Common myeloid progenitor, CD34-positive (primary cell): ENCODE measurements around the gene IGFL2.

ENCODE experiments used
- CTCF ChIA-PET: fragments of 350-600 bp; sonication (Branson Sonifier 250); formaldehyde crosslinking; loops from one replicate; lab custom pipeline; 2021; ENCODE audit warnings: antibody characterized with exemption; lab: Charles Lee
- POLR2A ChIA-PET: fragments of 350-600 bp; sonication (Branson Sonifier 250); formaldehyde crosslinking; loops from one replicate; lab custom pipeline; 2021; ENCODE audit warnings: antibody characterized with exemption; lab: Charles Lee
- DNase-seq, 3 donors: peaks; one replicate each; pipeline versions ENCODE4 v3.0.0 to v3.0.0-alpha.2; 2013
- H3K27ac ChIP-seq, 2 experiments: 1 replicate in 1 of 2; 2 replicates in 1 of 2; pipeline ENCODE4 v1.7.0; 2013; ENCODE audit warnings: inconsistent platforms in 2 of 2, low read length in 2 of 2, mild to moderate bottlenecking in 2 of 2, low read depth in 1 of 2, moderate library complexity in 1 of 2; ENCODE audit not compliant: severe bottlenecking in 2 of 2, insufficient read depth in 1 of 2, poor library complexity in 1 of 2
- H3K27me3 ChIP-seq, 5 experiments: replicated peaks in 2 of 5; 1 replicate in 3 of 5; 2 replicates in 2 of 5; pipeline versions ENCODE4 v1.6.1 to v1.7.0; 2013; ENCODE audit warnings: low read length in 4 of 5, mild to moderate bottlenecking in 2 of 5, moderate library complexity in 2 of 5, inconsistent platforms in 1 of 5; ENCODE audit not compliant: insufficient read depth in 5 of 5, control insufficient read depth in 4 of 5
- H3K36me3 ChIP-seq, 4 experiments: 1 replicate in 2 of 4; 2 replicates in 2 of 4; pipeline versions ENCODE4 v1.6.1 to v1.7.0; 2013; ENCODE audit warnings: low read length in 3 of 4, control low read depth in 1 of 4, mild to moderate bottlenecking in 1 of 4; ENCODE audit not compliant: control insufficient read depth in 4 of 4, insufficient read depth in 4 of 4
- H3K4me1 ChIP-seq, 4 experiments: 1 replicate in 3 of 4; 2 replicates in 1 of 4; pipeline versions ENCODE4 v1.6.1 to v1.7.1; 2013; ENCODE audit warnings: low read length in 3 of 4, mild to moderate bottlenecking in 3 of 4, control low read depth in 1 of 4, inconsistent platforms in 1 of 4, moderate library complexity in 1 of 4; ENCODE audit not compliant: control insufficient read depth in 4 of 4, insufficient read depth in 4 of 4; ENCODE audit errors: control extremely low read depth in 1 of 4
- H3K4me3 ChIP-seq, 7 experiments: 1 replicate in 4 of 7; 2 replicates in 3 of 7; pipeline versions ENCODE4 v1.5.1 to v1.7.0; 2013; ENCODE audit warnings: mild to moderate bottlenecking in 7 of 7, low read length in 6 of 7, moderate library complexity in 6 of 7, inconsistent platforms in 2 of 7, low read depth in 2 of 7, control low read depth in 1 of 7; ENCODE audit not compliant: insufficient read depth in 4 of 7, control insufficient read depth in 1 of 7; ENCODE audit errors: extremely low read depth in 1 of 7
- H3K9me3 ChIP-seq, 5 experiments: 1 replicate in 4 of 5; 2 replicates in 1 of 5; pipeline versions ENCODE4 v1.6.1 to v1.7.1; 2013; ENCODE audit warnings: low read length in 4 of 5, mild to moderate bottlenecking in 2 of 5, inconsistent platforms in 1 of 5, low read depth in 1 of 5, moderate library complexity in 1 of 5; ENCODE audit not compliant: control insufficient read depth in 4 of 5, insufficient read depth in 2 of 5; ENCODE audit errors: control extremely low read depth in 1 of 5
- WGBS: methylation state at CpG from one replicate; pipeline ENCODE4 v1.1.5; 2013; ENCODE audit not compliant: insufficient coverage; 5-methylcytosine and 5-hydroxymethylcytosine counted together

Gene IGFL2

DNA sequence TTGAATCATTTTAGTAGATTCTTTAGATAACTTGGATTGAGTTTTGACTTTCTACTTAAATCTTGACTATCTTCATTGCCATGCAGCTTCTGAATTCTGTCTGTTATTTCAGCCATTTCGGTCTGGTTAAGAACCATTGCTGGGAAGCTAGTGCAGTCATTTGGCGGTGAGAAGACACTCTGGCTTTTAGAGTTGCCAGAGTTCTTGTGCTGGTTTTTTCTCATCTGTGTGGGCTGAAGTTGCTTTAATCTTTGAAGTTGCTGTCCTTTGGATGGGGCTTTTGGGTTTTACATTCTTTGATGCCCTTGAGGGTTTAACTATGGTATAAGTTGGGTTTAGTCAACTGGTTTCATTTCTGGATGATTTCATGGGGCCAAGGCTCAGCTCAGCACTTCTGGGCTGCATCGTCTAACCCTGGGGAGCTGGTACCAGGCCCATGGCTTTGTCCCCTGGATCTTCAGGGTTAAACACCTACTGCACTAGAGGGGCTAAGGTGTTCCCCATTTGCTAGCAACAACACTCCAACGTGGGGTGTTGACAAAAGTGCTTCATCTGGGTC, 10.0 kb upstream of the IGFL2 start:
- H3K36me3 ChIP-seq = no peaks in the 10 kb centered on the region
- no peak overlapping the region for H3K4me3 ChIP-seq
- DNase-seq = no peak
- peaks cover 0 to 3% (median 0%) of the 10 kb centered on the region in 4 experiments for H3K4me1 ChIP-seq
- H3K9me3 ChIP-seq = no peaks in the 10 kb centered on the region
- H3K27me3 ChIP-seq = peaks cover 2 to 28% (median 8%) of the 10 kb centered on the region in 5 experiments
- ChIA-PET CTCF (interaction anchor here (1.4 kb wide), 1 partner anchor 9 kb away, joined by 4 read pairs; no protein-coding TSS in a partner anchor), POLR2A (no interaction called here)
- WGBS = 70% methylated on average over 4 of the region's 4 CpGs
- no peak overlapping the region for H3K27ac ChIP-seq

DNA sequence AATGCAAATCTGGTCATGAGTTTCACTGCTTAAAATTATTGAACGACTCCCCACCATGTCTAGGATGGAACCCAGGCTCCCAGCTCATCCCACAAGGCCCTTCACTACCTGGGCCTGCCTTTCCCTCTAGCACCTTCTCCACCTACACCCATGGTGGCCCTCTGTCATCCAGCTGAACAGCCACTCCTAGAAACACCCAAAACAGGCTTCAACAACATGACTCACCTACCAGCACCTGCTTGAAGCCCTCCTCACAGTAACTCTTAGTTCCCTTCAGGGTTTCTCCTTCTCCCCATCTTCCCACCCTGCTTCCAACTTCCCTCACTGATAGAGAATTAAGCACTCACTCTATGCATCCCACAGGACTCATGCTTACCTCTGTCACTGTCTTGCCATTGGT, 6.6 kb upstream of the IGFL2 start:
- ChIA-PET CTCF (no interaction called here), POLR2A (no interaction called here)
- H3K9me3 ChIP-seq = no peaks in the 10 kb centered on the region
- no peak for DNase-seq
- no peak overlapping the region for H3K4me3 ChIP-seq
- no peaks in the 10 kb centered on the region for H3K36me3 ChIP-seq
- H3K27ac ChIP-seq = no peak overlapping the region
- H3K4me1 ChIP-seq = no peaks in the 10 kb centered on the region
- WGBS = 83% methylated on average over 1 of the region's 1 CpG
- H3K27me3 ChIP-seq = peaks cover 2 to 30% (median 8%) of the 10 kb centered on the region in 5 experiments

DNA sequence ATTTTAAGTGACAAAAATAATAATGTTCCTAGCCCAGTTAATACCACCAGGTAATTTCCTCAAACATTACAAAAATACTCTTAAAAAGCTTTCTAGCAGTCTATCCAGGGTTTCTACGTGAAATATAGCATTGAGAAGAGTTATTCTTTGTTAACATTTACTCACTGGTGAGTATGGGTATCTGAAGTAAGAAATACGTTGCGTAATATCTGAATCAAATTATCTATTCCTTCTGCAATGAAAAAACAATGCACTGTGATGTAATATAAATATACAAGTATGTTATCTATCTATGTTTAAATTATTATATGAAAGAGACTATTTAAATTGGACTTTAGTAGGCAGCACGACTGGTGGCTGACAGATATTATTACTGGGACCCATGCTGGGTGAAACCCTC, 5.7 kb upstream of the IGFL2 start:
- POLR2A ChIA-PET = no interaction called here
- CTCF ChIA-PET = no interaction called here

DNA sequence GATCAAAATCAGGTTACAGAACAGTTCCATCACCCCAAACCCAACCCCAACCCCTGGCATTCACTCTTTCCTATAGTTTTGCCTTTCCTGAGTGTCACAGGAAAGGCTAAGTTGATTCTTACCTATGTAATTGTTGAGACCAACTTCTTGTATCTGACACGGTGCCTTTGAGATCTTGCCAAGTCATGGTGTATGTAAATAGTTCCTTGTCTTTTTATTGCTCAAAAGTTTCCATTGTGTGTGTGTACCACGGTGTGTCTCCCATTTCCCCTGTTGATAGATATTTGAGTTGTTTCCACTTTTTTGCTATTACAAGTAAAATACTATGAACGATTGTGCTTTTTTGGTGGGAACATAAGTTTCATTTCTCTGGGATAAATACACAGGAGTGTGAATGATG, 3.3 kb upstream of the IGFL2 start:
- CTCF ChIA-PET = no interaction called here
- Histone ChIP-seq H3K27me3 (peaks cover 0 to 43% (median 4%) of the 10 kb centered on the region in 5 experiments), H3K4me1 (no peaks in the 10 kb centered on the region), H3K4me3 (no peak overlapping the region), H3K9me3 (no peaks in the 10 kb centered on the region), H3K27ac (no peak overlapping the region), H3K36me3 (no peaks in the 10 kb centered on the region)
- DNase-seq = peak in 1 of 3 donors; percentile 3
- 0% methylated on average over 1 of the region's 3 CpGs for WGBS
- POLR2A ChIA-PET = no interaction called here

More for the DNA sequence above, 5.7 kb upstream of the IGFL2 start:
- H3K4me3 ChIP-seq = no peak overlapping the region
- H3K4me1 ChIP-seq = no peaks in the 10 kb centered on the region
- no CpG with 5 or more reads among the region's 4 CpGs for WGBS
- H3K36me3 ChIP-seq = no peaks in the 10 kb centered on the region
- no peak for DNase-seq
- H3K27me3 ChIP-seq = peaks cover 2 to 32% (median 12%) of the 10 kb centered on the region in 5 experiments
- no peaks in the 10 kb centered on the region for H3K9me3 ChIP-seq
- no peak overlapping the region for H3K27ac ChIP-seq

DNA sequence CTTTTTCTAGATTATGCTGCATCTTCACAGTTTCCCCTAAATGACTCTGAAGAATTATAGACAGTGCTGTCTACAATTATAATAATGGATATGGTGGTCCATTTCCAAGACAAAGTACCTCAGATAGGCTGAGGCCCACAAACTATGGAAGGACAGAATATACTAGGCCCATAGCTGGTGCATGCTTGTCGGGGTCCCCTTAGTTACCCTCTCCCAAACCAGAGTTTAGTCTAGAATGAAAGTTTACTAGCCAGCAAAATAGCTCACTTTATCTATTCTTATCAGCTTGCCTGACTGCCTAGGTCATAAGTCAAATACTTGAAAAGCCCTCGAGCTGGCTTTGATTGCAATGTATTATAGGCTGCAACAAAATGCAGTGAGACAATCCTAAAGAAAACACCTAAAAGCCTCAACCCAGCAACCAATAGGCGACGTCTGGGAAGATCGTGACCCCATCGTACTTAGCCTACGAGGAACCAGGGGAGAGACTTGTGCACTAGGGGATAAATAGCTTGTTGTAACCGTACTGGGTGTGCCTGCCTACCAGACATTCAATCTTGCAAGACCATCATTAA, 785 bp upstream of the IGFL2 start:
- no peak overlapping the region for H3K27ac ChIP-seq
- H3K4me1 ChIP-seq = no peaks in the 10 kb centered on the region
- H3K27me3 ChIP-seq = peaks cover 3 to 51% (median 6%) of the 10 kb centered on the region in 5 experiments
- DNase-seq = no peak
- CTCF ChIA-PET = interaction anchor here (1.1 kb wide), 1 partner anchor 8 kb away, joined by 4 read pairs; no protein-coding TSS in a partner anchor
- POLR2A ChIA-PET = no interaction called here
- WGBS = 87% methylated on average over 3 of the region's 8 CpGs
- H3K36me3 ChIP-seq = no peaks in the 10 kb centered on the region
- H3K9me3 ChIP-seq = no peaks in the 10 kb centered on the region
- no peak overlapping the region for H3K4me3 ChIP-seq

DNA sequence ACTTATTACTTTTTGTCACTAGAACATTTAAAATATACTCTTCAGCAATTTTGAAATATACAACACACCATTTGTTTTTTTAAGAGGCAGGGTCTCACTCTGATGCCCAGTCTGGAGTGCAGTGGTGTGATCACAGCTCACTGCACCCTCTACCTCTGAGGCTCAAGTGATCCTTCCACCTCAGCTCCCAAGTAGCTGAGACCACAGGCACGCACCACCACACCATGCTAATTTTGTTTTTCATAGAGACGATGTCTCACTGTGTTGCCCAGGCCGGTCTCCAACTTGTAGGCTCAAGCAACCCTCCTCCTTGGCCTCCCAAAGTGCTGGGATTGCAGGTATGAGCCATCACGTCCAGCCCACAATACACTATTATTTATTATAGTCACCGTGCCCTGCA, 2.6 kb downstream of the IGFL2 start:
- no peak for DNase-seq
- Histone ChIP-seq H3K4me1 (no peaks in the 10 kb centered on the region), H3K27ac (no peak overlapping the region), H3K9me3 (no peaks in the 10 kb centered on the region), H3K27me3 (peaks cover 4 to 55% (median 8%) of the 10 kb centered on the region in 5 experiments), H3K4me3 (no peak overlapping the region), H3K36me3 (no peaks in the 10 kb centered on the region)
- ChIA-PET POLR2A (no interaction called here), CTCF (no interaction called here)
- WGBS = 98% methylated on average over 5 of the region's 5 CpGs

DNA sequence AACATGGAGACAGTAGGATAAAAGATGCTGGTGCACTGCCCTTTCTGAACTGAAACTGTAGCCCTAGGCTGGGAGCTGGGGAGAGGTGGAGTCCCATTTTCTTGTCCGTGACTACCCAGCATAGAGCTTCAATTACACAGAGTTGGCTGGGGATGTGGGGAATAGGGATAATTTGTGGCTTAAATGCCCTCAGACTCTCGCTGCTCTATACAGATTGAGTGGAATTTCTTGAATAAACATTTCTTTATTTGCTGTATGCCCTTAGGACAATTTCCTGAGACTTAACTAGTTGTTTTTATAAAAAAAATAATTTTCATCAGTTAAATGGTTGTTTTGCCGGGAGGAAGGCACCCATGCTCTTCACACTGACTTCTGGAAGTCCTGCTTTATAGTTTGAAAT, 7.2 kb downstream of the IGFL2 start:
- CTCF ChIA-PET = no interaction called here
- H3K4me1 ChIP-seq = no peaks in the 10 kb centered on the region
- H3K36me3 ChIP-seq = no peaks in the 10 kb centered on the region
- no peak for DNase-seq
- H3K27ac ChIP-seq = no peak overlapping the region
- H3K27me3 ChIP-seq = peaks cover 0 to 36% (median 13%) of the 10 kb centered on the region in 5 experiments
- H3K9me3 ChIP-seq = no peaks in the 10 kb centered on the region
- POLR2A ChIA-PET = no interaction called here
- no CpG with 5 or more reads among the region's 3 CpGs for whole genome bisulfite sequencing
- no peak overlapping the region for H3K4me3 ChIP-seq
